HG02884 (cell line): ENCODE measurements around the gene KRTAP4-9.
"Not testable (repeated sequence)": the region's sequence is repeated elsewhere in the genome, so short reads cannot be mapped to it uniquely, and the experiment has no call there.

Experiments
- ATAC-seq: cut with Tn5 transposase; IDR thresholded peaks from one replicate; pipeline ENCODE4 v1.9.1; 2021; ENCODE audit warnings: mild to moderate bottlenecking, moderate library complexity; ENCODE audit not compliant: unreplicated experiment

Gene KRTAP4-9

DNA sequence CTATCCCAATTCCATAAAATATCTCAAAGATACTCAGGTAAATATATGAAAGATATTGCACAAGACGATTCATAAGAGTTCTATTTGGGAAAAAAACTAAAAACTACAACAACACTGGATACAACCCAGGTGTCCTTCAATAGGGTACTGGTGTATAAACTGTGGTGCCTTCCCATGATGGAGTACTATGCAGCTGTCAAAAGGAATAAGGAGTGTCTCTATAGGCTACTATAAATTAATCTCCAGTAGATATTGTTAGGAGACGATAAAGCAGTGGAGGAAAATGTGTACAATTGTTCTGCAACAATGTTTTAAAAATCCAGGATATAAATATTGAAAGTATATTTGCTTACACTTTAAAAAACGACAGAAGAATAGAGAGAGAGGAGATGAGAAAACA lies 21.2 kb downstream of the KRTAP4-9 start:
- no peak for ATAC-seq

DNA sequence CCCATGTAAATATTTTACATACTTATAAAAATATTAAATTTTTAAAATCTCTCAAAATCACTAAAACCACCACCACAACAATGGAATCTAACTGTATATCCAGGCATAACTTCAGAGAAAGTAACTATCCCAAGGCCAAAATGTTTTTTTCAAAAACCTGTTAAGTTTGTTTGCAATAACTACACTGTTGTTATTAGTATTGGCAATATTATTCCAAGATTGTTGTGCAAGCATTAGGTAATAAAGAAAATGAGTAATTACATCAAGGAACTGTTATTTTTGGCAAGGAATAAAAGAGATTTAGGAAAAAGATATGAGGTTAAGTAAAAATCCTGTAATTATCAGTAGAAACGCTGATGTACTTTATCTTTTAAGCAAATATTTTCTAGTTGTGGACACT lies 22.2 kb downstream of the KRTAP4-9 start:
- no peak for ATAC-seq

DNA sequence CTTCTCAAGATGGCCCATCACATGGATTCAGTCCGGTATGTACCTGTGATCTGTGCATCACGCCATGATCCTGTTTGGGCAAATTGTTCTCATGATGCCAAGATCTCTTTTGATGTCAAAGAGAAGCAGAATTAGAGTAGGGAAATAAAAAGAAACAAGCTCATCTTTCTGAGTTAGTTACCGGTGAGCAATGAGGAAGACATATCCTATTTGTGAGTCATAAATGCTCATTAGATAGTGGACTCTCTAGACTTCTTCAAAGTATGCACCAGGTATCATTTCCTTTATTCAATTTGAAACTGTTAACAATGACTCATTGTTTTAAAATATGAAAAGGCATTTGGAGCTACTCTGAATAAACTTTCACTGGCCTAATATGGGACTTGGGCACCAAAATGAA lies 26.8 kb downstream of the KRTAP4-9 start:
- no peak for ATAC-seq

DNA sequence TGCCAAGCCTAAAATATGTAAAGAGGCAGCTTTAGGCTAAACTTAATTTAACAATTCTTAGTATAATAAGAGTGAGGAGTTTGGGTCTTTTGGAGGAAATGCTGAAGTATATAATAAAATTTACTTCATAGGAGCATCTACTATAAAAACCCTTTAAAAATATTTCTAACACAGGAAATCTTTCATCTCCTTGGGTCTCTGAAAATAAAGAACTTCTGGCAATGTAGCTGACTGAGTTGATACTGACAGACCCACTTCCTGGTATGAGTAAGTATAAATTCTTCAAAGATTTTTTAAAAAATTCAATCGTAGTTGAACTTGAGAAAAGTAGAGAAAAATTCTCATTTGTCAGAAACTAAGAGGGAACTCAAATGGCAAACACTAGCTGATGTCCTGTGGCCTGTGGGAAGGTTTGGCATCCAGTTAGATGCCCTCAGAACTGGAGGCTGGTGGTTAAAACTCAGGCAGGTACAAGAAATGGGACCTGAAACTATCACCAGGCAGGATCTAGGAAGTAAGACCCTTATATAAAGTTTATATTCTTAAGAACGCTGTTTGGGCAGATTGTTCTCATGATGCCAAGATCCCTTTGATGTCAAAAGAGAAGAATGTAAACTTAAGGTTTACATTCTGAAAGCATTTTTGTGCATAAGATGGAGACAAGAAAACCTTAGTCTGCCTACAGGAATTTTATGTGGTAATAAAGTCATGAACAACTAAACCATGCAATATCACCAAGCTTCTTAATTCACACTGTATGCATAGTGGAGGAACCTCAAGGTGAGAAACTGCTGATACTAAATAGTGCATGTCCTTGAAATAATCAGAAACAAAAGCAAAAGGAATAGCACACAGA lies 28.9 kb downstream of the KRTAP4-9 start:
- no peak for ATAC-seq

DNA sequence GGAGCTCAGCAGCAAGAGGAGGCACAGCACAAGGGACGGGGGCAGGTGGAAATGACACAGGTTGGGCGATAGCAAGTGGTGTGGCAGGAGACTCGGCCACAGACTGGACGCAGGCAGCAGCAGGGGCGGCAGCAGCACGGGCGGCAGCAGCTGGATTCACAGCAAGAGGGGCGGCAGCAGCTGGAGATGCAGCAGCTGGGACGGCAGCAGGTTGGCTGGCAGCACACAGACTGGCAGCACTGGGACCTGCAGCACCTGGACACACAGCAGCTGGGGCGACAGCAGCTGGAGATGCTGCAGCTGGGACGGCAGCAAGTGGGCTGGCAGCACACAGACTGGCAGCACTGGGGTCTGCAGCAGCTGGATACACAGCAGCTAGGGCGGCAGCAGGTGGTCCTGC lies 34.7 kb downstream of the KRTAP4-9 start:
- ATAC-seq: not testable (repeated sequence)

DNA sequence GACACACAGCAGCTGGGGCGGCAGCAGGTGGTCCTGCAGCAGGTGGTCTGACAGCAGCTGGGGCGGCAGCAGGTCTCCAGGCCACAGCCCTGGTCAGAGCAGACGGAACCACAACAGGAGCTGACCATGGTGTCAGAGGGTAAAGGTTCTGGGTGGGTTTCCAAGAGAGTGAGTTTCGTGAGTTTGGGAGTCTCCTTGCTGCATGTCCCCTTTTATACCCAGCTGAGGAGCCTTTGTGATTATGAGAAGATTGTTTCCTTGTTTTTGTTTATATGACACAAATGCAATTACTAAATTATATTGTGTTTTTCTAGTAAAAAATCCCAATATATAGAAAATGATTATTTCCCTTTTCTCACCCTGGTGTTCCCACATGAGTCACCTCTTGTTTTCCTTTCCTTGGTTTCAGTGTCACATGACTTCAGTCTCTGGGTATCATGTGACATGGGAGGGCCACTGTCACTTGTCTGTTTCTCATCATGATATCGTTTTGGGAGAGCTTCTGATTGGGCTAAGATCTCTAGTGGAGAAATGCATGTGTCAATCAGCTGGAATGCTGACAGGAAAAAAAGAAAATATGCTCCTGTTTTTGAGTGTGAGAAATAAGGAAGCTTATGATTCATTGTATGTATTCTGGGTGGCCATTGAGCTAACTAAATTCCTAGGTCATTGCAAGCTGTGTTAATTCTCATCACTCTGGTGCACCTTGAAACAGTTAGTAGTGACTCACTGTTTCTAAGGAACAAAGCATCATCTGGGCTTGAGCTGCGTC lies 35.4 kb downstream of the KRTAP4-9 start, which contains the start of gene KRTAP4-6:
Gene KRTAP4-6, minus strand, starts transcription at position 185 of the 772 bp plus-strand sequence. Its CDS starts 57 bp downstream, at position 128.
- no peak for ATAC-seq

DNA sequence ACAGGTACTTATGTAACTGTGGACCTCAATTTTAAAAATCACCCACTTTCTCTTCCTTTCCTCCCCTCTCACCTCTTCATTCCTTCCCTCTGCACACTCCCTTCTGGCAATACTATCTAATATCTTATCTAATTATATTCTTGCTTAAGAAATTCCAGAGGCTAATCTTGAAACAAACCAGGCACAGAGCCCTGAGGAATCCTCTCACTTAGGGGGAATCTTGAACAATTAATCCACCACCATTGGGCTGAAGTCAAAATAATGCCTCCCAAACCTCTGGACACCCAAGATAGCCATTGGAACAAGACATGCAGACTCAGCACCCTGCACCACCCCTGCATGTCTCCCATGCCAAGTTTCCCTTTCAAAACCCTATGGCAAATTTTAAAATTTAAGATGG lies 36.2 kb downstream of the KRTAP4-9 start:
- no peak for ATAC-seq

DNA sequence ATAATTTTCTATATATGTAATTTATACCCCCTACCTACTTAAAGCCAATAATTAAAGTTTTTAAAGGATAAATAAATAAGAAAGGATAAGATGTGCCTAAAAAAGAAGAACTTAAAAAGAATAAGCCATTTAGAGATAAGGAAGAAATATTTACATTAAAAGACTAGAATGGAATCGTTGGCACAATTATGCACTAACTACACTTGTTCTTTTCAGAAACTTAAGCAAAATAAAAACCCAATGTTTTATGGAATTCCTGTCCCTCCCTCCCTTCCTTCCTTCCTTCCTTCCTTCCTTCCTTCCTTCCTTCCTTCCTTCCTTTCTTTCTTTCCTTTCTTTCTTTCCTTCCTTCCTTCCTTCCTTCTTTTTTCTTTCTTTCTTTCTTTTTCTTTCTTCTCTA lies 39.7 kb downstream of the KRTAP4-9 start:
- ATAC-seq: no peak

DNA sequence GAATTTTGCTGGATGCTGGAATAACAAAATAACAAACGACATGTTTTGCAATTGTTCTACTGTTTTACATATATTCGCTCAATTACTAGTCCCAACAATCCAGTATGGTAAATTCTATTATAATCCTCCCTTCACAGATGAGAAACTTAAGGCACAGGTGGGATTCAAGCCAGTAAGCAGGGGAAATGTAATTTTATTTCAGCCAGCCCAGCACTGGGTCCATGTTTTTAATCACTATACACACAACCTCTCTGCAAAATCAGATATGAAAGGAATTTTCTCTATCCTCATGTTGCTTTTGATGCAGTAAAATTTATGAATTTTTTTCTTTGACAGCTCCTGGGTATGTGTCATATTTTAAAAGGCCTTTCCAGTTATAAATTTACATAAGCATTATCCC lies 40.1 kb downstream of the KRTAP4-9 start:
- ATAC-seq: no peak

DNA sequence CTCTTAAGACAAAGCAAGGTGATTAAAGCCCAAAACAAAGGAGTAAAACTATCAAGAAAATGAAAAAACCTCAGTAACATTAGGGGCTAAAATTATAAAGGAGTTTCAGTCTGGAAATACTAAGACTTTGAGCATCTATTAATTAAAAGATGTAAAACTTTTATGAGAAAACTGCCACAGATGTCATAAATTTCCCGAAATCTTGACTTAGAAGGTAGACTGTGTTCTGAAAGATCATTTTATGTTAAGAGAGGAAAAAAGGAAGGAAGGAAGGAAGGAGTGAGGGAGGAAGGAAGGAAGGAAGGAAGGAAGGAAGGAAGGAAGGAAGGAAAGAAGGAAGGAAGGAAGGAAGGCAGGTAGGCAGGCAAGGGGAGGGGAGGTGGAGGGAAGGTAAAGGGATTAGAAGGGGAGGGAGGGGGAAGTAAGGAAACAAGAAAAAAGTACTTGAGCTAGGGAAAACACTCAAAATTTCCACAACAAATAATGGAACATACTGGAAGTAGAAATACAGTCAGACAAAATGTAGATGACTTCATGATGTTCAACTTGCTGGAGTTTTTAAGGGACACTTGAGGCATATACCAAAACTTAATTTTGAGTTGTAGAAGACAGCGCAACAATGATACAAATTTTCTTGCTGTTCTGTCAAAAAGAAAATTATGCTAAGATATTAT lies 42.5 kb downstream of the KRTAP4-9 start:
- no peak for ATAC-seq

DNA sequence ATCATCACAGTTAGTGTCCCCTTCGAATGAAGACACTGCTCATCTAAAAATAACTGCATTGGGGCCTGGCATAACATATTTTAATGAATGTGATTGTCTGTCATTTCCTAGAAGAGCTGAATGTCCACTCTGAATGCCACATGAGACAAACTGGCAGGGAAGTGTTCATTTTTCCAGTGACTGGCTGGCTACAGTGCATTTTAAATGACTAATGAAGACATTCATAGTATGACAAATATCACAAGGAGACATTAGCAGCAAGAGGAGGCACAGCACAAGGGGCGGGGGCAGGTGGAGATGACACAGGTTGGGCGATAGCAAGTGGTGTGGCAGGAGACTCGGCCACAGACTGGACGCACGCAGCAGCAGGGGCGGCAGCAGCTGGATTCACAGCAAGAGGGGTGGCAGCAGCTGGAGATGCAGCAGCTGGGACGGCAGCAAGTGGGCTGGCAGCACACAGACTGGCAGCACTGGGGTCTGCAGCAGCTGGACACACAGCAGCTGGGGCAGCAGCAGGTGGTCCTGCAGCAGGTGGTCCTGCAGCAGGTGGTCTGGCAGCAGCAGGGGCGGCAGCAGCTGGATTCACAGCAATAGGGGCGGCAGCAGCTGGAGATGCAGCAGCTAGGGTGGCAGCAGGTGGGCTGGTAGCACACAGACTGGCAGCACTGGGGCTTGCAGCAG lies 43.9 kb downstream of the KRTAP4-9 start:
- not testable (repeated sequence) for ATAC-seq

DNA sequence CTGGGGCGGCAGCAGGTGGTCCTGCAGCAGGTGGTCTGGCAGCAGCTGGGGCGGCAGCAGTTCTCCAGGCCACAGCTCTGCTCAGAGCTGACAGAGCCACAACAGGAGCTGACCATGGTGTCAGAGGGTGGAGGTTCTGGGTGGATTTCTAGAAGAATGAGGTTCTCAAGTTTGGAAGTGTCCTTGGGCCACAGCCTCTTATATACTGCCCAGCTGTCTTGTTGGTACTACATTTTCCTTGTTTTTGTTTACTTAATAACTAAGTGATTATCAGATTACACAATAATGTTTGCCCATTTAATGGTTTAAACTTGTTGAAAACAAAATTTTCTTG lies 44.4 kb downstream of the KRTAP4-9 start, which contains the start of gene KRTAP4-5:
Gene KRTAP4-5, minus strand, starts transcription at position 174 of the 334 bp plus-strand sequence. Its CDS starts 58 bp downstream, at position 116.
- no peak for ATAC-seq

DNA sequence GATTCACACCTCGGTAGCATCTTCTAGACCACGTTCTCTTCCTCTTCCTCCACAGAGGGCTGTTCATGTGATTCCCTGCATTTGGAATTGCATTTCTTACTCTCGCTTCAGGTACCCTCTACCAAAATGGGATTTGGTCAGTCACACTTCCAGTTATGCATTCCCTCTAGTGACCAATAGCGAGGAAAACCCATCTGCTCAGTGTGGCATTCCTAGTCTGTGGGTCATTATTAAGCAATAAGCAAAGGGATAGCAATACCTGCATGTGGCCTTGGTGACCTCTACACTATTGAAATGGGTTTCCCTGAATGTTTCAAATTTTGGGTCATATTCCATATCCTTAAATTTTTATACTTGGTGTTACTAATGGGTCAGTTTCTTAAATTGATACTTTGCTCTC lies 44.8 kb downstream of the KRTAP4-9 start:
- ATAC-seq: no peak

DNA sequence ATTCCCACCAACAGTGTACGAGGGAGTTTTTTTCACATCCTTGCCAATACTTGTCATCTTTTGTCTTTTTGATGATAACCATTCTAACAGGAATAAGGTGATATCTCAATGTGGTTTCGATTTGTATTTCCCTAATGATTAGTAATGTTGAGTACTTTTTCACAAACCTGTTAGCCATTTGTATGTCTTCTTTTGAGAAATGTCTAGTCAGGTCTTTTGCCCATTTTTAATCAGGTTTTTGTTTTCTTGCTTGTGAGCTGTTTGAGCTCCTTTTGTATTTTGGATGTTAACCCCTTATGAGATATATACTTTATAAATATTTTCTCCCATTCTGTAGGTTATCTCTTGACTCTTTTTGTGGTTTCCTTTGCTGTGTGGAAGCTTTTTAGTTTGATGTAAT lies 46.3 kb downstream of the KRTAP4-9 start:
- no peak for ATAC-seq

DNA sequence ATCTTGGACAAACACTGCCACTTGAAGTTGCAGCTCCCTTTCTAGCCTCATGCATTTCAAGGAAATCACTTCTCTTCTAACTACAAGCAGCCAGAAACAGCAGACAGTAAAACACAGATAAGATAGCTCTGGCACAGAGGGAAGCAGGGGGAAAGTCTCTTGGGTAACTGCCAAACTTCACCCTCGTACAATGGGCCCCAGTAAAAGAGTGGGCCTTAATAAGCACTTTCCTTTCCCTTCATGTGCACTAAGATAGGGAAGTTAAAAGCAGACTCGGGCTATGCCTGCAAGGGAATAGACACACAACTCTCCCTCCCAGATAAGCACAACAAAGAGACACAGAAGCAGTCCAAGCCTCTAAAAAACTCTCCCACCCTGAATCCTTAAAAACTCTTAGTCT lies 48.7 kb downstream of the KRTAP4-9 start:
- ATAC-seq: no peak
